ENCODE data around the gene HADHA.
"Not testable (repeated sequence)": the region's sequence is repeated elsewhere in the genome, so short reads cannot be mapped to it uniquely, and the experiment has no call there.

Gene HADHA

GRCh38 chr2:26172871-26173775 is 71.3 kb downstream of the HADHA start, which contains the start of gene GAREM2:
Gene GAREM2, plus strand, starts transcription at chr2:26173088. Its CDS starts 133 bp downstream, at chr2:26173221.
- no peak for DNase-seq

DNA sequence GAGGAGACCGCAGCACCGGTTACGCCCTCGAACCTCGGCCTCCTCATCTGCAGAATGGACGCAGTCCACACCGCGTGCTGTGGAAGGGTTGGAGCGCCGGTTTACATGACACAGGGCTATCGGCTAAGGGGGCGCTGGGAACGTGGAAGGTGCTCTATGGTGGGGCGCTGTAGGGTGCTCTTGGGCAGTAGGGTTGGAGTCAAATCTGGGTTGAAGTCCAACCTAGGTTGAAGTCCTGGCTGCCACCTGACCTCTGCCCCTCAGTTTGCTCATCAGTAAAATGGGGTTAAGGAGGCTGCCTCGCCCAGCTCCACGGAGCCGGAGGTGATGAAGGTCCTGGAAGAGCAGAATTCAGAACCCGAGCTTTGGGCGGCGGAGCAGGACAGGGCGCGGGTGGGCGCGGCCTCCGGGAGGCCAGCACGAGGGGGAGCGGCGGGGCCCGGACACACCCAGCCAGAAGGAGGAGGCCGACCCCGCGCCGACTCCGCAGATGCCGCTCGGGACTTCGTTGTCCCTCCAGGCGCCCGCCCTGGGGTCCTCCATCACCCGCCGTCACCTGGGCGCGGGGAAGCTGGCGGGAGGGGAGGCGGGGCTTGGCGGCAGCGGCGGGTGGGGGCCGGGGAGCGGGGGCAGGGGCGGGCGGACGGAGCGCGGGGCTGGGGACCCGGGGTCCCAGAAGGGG is 72.1 kb downstream of the HADHA start:
- no peak for DNase-seq

GRCh38 chr2:26170795-26171194 is 73.6 kb downstream of the HADHA start:
- no peak for DNase-seq

GRCh38 chr2:26169681-26170414 is 74.6 kb downstream of the HADHA start:
- DNase-seq: no peak

DNA sequence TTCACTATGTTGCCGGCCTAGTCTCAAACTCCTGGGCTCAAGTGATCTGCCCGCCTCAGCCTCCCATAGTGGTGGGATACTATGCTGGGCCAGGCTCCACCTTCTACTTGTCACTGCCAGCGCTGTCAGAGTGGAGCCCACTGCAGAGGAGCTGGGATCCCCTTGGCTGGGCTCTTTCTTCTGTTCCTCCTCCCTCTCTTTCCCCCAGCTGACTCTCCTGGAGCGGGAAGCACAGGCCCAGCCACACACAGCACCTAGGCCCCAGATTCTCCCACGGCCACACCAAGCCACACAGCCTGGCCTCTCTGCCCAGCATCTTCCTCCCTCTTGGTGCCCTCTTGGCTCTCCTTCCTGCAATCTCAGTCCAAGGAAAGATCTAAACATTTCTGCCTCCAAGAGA is 75.2 kb downstream of the HADHA start:
- no peak for DNase-seq

GRCh38 chr2:26168785-26169184 is 75.6 kb downstream of the HADHA start:
- DNase-seq: no peak

- not testable (repeated sequence) for DNase-seq
Observed at GRCh38 chr2:26166541-26166940, 77.9 kb downstream of the HADHA start.

DNA sequence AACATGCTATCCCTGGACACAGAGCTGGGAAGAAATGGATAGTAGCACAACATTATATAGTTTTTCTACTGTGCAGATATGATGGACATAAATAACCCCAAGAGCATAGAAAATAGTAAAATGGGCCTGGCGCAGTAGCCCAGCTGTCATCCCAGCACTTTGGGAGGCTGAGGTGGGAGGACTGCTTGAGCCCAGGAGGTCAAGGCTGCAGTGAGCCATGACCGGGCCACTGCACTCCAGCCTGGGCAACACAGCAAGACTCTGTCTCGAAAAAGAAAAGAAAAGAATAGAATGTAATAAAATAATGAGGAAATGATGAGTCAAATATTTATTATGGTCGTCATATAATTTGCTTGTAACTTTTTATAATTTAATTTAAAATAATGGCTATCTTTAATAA is 79.0 kb downstream of the HADHA start:
- DNase-seq: no peak

GRCh38 chr2:26164641-26165211 is 79.7 kb downstream of the HADHA start:
- no peak for DNase-seq

DNA sequence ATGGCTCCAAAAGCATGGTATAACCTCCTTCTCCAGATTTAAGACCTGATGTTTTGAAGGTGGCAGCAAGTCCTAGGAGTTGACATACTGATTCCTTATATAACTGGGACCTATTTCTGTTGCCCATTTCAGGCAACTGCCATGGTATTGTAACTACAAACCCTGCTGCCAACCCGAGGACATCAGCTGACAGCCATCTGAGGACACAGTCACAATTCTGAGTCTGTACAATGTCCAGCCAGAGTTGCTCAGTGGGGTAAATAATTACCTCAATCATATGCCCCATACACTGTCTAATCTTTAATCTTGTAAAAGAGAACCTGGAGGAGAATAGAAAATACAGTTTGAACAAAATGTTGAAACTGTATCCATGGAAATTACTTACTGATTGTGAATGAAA is 80.2 kb downstream of the HADHA start:
- no peak for DNase-seq

- DNase-seq: no peak
Observed at GRCh38 chr2:26162963-26163362, 81.5 kb downstream of the HADHA start.

DNA sequence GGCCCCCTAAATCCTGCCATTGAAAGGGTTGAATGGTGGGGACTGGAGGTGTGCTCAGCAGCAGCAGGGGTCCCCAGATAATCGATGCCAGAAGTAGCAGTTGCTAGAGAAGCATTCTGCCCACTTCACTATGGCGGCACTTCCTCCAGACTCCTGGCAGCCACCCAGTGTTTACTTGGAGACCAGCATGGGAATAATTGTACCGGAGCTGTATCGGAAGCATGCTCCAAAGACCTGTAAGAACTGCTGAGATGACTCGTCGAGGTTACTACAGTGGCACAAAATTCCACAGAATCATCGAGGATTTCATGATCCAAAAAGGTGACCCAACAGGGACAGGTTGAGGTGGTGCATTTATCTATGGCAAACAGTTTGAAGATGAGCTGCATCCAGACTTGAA is 82.5 kb downstream of the HADHA start:
- DNase-seq: no peak

DNA sequence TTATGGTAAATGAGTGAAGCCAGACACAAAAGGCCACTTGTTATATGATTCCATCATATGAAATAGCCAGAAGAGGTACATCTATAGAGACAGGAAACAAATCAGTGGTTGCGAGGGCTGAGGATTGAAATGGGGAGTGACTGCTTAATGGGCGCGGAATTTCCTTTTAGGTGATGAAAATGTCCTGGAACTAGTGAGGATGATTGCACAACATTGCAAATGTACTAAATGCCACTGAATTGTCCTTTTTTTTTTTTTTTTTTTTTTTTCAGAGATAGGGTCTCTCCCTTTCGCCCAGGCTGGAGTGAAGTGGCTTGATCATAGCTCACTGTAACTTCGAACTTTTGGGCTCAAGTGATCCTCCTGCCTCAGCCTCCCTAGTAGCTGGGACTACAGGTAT is 86.9 kb downstream of the HADHA start:
- no peak for DNase-seq

DNA sequence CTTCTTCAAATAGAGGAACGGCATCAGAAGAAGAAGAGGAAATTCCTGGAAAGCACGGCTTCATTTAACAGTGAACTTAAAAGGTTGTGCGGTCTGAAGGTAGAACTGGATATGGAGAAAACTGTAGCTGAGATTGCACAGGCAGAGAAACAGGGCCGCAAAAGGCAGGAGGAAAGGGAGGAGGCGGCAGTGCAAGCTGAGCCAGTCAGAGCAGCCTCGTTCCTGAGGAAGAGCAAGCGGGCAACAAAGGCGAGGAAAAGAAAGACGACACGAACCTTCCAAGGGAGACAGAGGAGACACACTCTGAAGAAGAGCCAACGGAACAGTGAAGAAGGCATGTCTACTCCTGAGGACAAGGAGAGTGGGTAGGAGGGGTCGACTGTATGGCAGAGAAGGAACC is 94.2 kb downstream of the HADHA start:
- no peak for DNase-seq

DNA sequence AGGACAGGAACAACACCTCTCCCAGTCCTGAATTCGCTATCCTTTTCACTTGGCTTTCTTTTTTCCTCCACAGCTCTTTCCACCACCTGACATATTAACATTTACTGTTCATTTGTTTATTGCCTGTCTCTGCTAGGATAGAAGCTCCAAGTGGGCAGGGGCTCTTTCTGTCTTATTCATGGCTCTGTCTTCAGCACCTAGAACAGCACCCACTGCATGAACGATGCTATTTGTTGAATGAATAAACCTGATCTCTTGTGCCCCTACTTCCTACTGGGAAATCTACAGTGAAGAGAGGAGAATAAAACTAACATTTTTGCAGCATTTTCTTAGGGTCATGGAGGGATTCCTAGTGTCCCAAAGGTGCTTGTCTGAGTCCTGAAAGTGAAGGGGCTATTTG is 95.9 kb downstream of the HADHA start:
- no peak for DNase-seq

DNA sequence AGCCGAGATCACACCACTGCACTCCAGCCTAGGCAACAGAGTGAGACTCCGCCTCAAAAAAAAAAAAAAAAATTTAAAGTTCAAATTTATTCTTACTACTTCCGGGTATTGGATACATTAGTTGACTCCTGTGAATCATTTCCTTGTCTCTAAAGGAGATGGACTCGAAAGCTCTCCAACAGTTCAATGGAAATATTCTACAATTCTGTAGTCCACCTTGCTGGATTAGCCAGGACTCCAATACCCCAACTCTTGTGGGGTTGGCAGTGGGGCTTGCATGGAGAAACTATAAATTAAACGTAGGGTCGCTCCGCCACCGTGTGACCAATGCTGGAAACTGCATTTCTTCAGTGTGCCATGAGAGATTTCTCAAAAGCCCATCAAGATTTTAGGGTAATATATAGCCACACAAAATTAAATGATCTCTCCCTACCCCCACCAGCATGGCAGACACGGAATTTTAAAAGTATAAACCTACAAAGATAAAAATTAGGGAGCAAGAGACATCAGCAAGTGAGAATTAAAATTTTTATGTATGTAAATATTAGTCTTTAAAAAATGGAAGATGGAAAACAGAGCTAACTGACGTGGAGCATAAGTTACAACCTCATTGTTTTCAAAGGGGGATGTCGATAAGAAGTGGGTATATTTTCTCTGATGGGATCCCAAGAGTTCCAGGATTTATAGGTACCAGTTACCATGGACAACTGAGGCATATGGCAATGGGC is 99.3 kb downstream of the HADHA start:
- DNase-seq: peak; percentile 70

GRCh38 chr2:26144031-26144430 is 100.4 kb downstream of the HADHA start:
- DNase-seq: no peak

DNA sequence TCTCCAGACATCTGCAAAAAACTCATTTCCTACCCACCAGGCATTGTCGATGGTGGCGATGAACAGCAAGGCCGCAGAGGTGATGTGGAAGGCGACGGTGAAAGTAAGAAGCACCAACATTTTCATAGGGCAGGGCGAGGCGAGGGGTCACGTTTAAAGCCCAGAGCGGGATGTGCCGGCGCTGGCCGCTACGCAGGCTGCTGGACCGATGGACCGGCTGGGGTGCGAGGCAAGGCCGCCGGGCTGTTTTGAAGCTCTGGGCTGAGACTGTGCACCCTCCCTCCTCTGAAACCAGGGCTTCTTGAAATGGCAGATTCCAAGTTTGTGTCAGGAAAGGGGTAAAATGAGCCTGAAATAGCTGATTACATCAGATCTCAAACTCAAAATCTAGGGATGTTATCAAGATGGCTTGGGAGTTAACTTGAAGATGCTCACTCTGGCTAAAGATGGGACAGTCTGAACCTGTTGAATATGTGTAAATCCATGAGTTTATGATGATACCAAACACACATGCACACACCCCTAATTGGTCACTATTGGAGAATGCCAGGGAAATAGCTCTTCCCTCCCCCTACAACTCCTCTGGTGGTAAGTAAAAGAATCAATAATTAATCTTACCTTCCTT is 103.2 kb downstream of the HADHA start:
- DNase-seq: no peak
